ENCODE data around the gene GOLGA6D.

- no peak for TF ChIP-seq POLR2AphosphoS5 (IDR thresholded peaks at IDR 0.05; ENCODE audit: insufficient read depth, low read depth, low read length)
- TF ChIP-seq POLR2A (IDR thresholded peaks at IDR 0.05; ENCODE audit: low read depth, low read length), result no peak
- no peak for TF ChIP-seq CTCF (IDR thresholded peaks at IDR 0.05; ENCODE audit: extremely low read depth in 1 of 2, insufficient read depth in 1 of 2, low read depth in 1 of 2, low read length in 2 of 2)
Measured at GRCh38 chr15:75234191-75234810, 48.3 kb upstream of the GOLGA6D start.

Data from endothelial cell of umbilical vein (primary cell).